Stomach (tissue), 9 donors: ENCODE data around the gene ZC3H13. TPM values are rescaled to one million over a fixed set of nuclear protein-coding genes. Genes with fewer than 3 reads are reported as not detected.
A peak's percentile ranks its signal among the peaks of the same experiment; 100 is the strongest.

Experiments
- DNase-seq, 2 donors: peaks; one replicate each; pipeline versions ENCODE4 v3.0.0 to v3.0.0-alpha.2; 2013 to 2019
- H3K27ac ChIP-seq, 5 donors: fragments of 200-600 bp in 4 of 5; sonication (generic) in 4 of 5; one replicate each; pipeline ENCODE4 v1.5.1; 2013 to 2019; ENCODE audit warnings: mild to moderate bottlenecking in 1 of 5, moderate library complexity in 1 of 5
- H3K27me3 ChIP-seq, 3 donors: fragments of 200-600 bp; sonication (generic); one replicate each; pipeline ENCODE4 v1.5.1; 2017 to 2019; ENCODE audit warnings: mixed run types in 1 of 3
- H3K36me3 ChIP-seq, 4 donors: fragments of 200-600 bp; sonication (generic); 1 replicate in 3 of 4; 2 replicates in 1 of 4; pipeline ENCODE4 v1.5.1; 2016 to 2019
- H3K4me1 ChIP-seq, 4 donors: fragments of 200-600 bp; sonication (generic); one replicate each; pipeline ENCODE4 v1.5.1; 2016 to 2019
- H3K4me3 ChIP-seq, 4 donors: fragments of 200-600 bp; sonication (generic) in 3 of 4; one replicate each; pipeline ENCODE4 v1.5.1; 2016 to 2019; ENCODE audit warnings: mild to moderate bottlenecking in 1 of 4
- H3K9me3 ChIP-seq, 4 donors: fragments of 200-600 bp; sonication (generic); one replicate each; pipeline ENCODE4 v1.5.1; 2016 to 2019
- CTCF ChIP-seq, 7 experiments: fragments of 450-650 bp in 4 of 7; fragments of 200-600 bp in 3 of 7; sonication (generic) in 3 of 7; IDR thresholded peaks; one replicate each; pipeline ENCODE4 v1.5.1; 2016 to 2019; ENCODE audit warnings: antibody characterized with exemption in 7 of 7, control low read depth in 2 of 7, mild to moderate bottlenecking in 1 of 7
- EP300 ChIP-seq: sonication (generic); formaldehyde crosslinking; IDR thresholded peaks from one replicate; pipeline ENCODE4 v1.6.1; 2017; ENCODE audit warnings: antibody characterized with exemption
- POLR2A ChIP-seq, 4 donors: fragments of 450-650 bp; IDR thresholded peaks; one replicate each; pipeline ENCODE4 v1.6.1; 2016; ENCODE audit warnings: antibody characterized with exemption in 4 of 4, control low read depth in 2 of 4, mild to moderate bottlenecking in 1 of 4, moderate library complexity in 1 of 4
- POLR2AphosphoS5 ChIP-seq, 3 donors: sonication (generic); formaldehyde crosslinking; IDR thresholded peaks; one replicate each; pipeline ENCODE4 v1.6.1; 2016; ENCODE audit warnings: antibody characterized with exemption in 3 of 3
- WGBS, 5 donors: extraction: QIAGEN DNeasy Blood & Tissue Kit in 3 of 5; methylation state at CpG; one replicate each; pipeline versions ENCODE4 v1.1.5 to v1.1.7; 2013 to 2018; 5-methylcytosine and 5-hydroxymethylcytosine counted together
- intact Hi-C: fragments of 100-400 bp; cut with DNase I; formaldehyde crosslinking; loops from one replicate; pipeline ENCODE4 v1.15.1; 2023; ENCODE audit warnings: low total_unique reads
- polyA plus RNA-seq, 3 donors: library from polyadenylated mRNA; stranded (reverse); fragments of 200-250 nt; gene quantifications; one replicate each; pipeline ENCODE4 v1.2.3, GENCODE V29; 2013
- total RNA-seq, 5 donors: library from RNA; depleted of rRNA; stranded (reverse); fragments of >200 nt; gene quantifications; one replicate each; pipeline versions ENCODE4 v1.1.0 to v1.2.3, GENCODE V29; 2014 to 2016
- donor health status: healthy with polysubstance abuse.
- donor health status: Bipolar disorder and iron deficiency.
- donor health status: healthy.

The ZC3H13 gene
- total and polyA plus RNA-seq, 8 donors, result 8.5 to 67.1 (median 14.2) TPM

- no peak for DNase-seq
- 59 to 89% (median 82%) methylated on average over 5 of the region's 5 CpGs for WGBS, 5 donors
- Histone ChIP-seq H3K27ac (no peak overlapping the region), H3K36me3 (no peaks in the 10 kb centered on the region), H3K4me1 (peaks cover 0 to 15% (median 5%) of the 10 kb centered on the region in 4 donors), H3K4me3 (no peak overlapping the region), H3K9me3 (no peaks in the 10 kb centered on the region), H3K27me3 (peaks cover 0 to 12% (median 0%) of the 10 kb centered on the region in 3 donors)
- TF ChIP-seq EP300 (no peak), CTCF (IDR thresholded peaks at IDR 0.05) (no peak), POLR2AphosphoS5 (IDR thresholded peaks at IDR 0.05) (no peak), POLR2A (IDR thresholded peaks at IDR 0.05) (no peak)
- intact Hi-C loops, result no loop called here
These were observed 120.4 kb downstream of the ZC3H13 start for GRCh38 chr13:45932172-45932571.

GRCh38 chr13:45931211-45931610 is 121.3 kb downstream of the ZC3H13 start:
- Histone ChIP-seq H3K36me3 (no peaks in the 10 kb centered on the region), H3K27me3 (peaks cover 0 to 12% (median 0%) of the 10 kb centered on the region in 3 donors), H3K4me3 (no peak overlapping the region), H3K4me1 (peaks cover 0 to 9% (median 2%) of the 10 kb centered on the region in 4 donors), H3K9me3 (no peaks in the 10 kb centered on the region), H3K27ac (no peak overlapping the region)
- intact Hi-C loops, result no loop called here
- no peak for DNase-seq
- 92 to 97% (median 96%) methylated on average over 3 of the region's 3 CpGs for WGBS, 5 donors
- TF ChIP-seq EP300 (no peak), CTCF (IDR thresholded peaks at IDR 0.05) (no peak), POLR2AphosphoS5 (IDR thresholded peaks at IDR 0.05) (no peak), POLR2A (IDR thresholded peaks at IDR 0.05) (no peak)

GRCh38 chr13:45930177-45930576 is 122.4 kb downstream of the ZC3H13 start:
- no peak for TF ChIP-seq POLR2A (IDR thresholded peaks at IDR 0.05)
- TF ChIP-seq CTCF (IDR thresholded peaks at IDR 0.05), result no peak
- TF ChIP-seq EP300, result no peak
- no peak for TF ChIP-seq POLR2AphosphoS5 (IDR thresholded peaks at IDR 0.05)
- WGBS, 5 donors, result 72 to 89% (median 77%) methylated on average over 7 of the region's 7 CpGs
- no peak overlapping the region for H3K4me3 ChIP-seq
- no peaks in the 10 kb centered on the region for H3K9me3 ChIP-seq
- intact Hi-C loops, result no loop called here
- peak in 1 of 2 donors; percentile 32 for DNase-seq
- H3K4me1 ChIP-seq, result peaks cover 0 to 5% (median 2%) of the 10 kb centered on the region in 4 donors
- no peak overlapping the region for H3K27ac ChIP-seq
- H3K36me3 ChIP-seq, result no peaks in the 10 kb centered on the region
- peaks cover 0 to 12% (median 0%) of the 10 kb centered on the region in 3 donors for H3K27me3 ChIP-seq

GRCh38 chr13:45928843-45929242 is 123.7 kb downstream of the ZC3H13 start:
- peak in 1 of 3 donors; percentile 40 for TF ChIP-seq POLR2AphosphoS5 (IDR thresholded peaks at IDR 0.05)
- TF ChIP-seq CTCF (IDR thresholded peaks at IDR 0.05), result no peak
- no peak for TF ChIP-seq EP300
- TF ChIP-seq POLR2A (IDR thresholded peaks at IDR 0.05), result no peak
- H3K4me1 ChIP-seq, result peaks cover 0 to 5% (median 2%) of the 10 kb centered on the region in 4 donors
- DNase-seq, result peak in 1 of 2 donors; percentile 54
- H3K27me3 ChIP-seq, result peaks cover 0 to 12% (median 0%) of the 10 kb centered on the region in 3 donors
- no peaks in the 10 kb centered on the region for H3K36me3 ChIP-seq
- no peaks in the 10 kb centered on the region for H3K9me3 ChIP-seq
- intact Hi-C loops, result no loop called here
- H3K27ac ChIP-seq, result no peak overlapping the region
- no peak overlapping the region for H3K4me3 ChIP-seq
- WGBS, 5 donors, result 22 to 35% (median 29%) methylated on average over 2 of the region's 2 CpGs
